ENCODE data around the gene CCDC91. TPM values are rescaled to one million over a fixed set of nuclear protein-coding genes. Genes with fewer than 3 reads are reported as not detected.

The CCDC91 gene
- total RNA-seq, 3 donors from 2014 or later = 25.0 to 42.5 (median 27.8) TPM

- no peaks in the 10 kb centered on the region for H3K9me3 ChIP-seq
Observed at GRCh38 chr12:28513983-28514382, 323.7 kb downstream of the CCDC91 start.

GRCh38 chr12:28517101-28517500, 326.8 kb downstream of the CCDC91 start:
- ATAC-seq = no peak
- Histone ChIP-seq H3K9me3 (no peaks in the 10 kb centered on the region), H3K4me1 (ENCODE audit: low read depth) (no peaks in the 10 kb centered on the region), H3K36me3 (ENCODE audit: low read depth) (no peaks in the 10 kb centered on the region), H3K4me3 (no peak overlapping the region)
- DNase-seq = no peak
- intact Hi-C loops (cut with DNase I, micrococcal nuclease) = no loop called here
- no peak for TF ChIP-seq CTCF (IDR thresholded peaks at IDR 0.05)

More at GRCh38 chr12:28513983-28514382, 323.7 kb downstream of the CCDC91 start:
- intact Hi-C loops (cut with DNase I, micrococcal nuclease) = no loop called here
- H3K36me3 ChIP-seq (ENCODE audit: low read depth) = no peaks in the 10 kb centered on the region
- no peak overlapping the region for H3K4me3 ChIP-seq
- no peak for TF ChIP-seq CTCF (IDR thresholded peaks at IDR 0.05)
- no peaks in the 10 kb centered on the region for H3K4me1 ChIP-seq (ENCODE audit: low read depth)
- ATAC-seq (no peak), DNase-seq (no peak)

GRCh38 chr12:28527631-28528249, 337.5 kb downstream of the CCDC91 start:
- no peaks in the 10 kb centered on the region for H3K36me3 ChIP-seq (ENCODE audit: low read depth)
- H3K4me3 ChIP-seq = no peak overlapping the region
- no peaks in the 10 kb centered on the region for H3K4me1 ChIP-seq (ENCODE audit: low read depth)
- ATAC-seq (no peak), DNase-seq (no peak)
- no peak for TF ChIP-seq CTCF (IDR thresholded peaks at IDR 0.05)
- H3K9me3 ChIP-seq = no peaks in the 10 kb centered on the region
- intact Hi-C loops (cut with DNase I, micrococcal nuclease) = no loop called here

GRCh38 chr12:28535216-28535615, 345.0 kb downstream of the CCDC91 start:
- ATAC-seq = no peak
- no peaks in the 10 kb centered on the region for H3K9me3 ChIP-seq
- H3K4me1 ChIP-seq (ENCODE audit: low read depth) = no peaks in the 10 kb centered on the region
- H3K36me3 ChIP-seq (ENCODE audit: low read depth) = no peaks in the 10 kb centered on the region
- no peak overlapping the region for H3K4me3 ChIP-seq
- TF ChIP-seq CTCF (IDR thresholded peaks at IDR 0.05) = no peak
- intact Hi-C loops (cut with DNase I, micrococcal nuclease) = no loop called here
- no peak for DNase-seq

- Histone ChIP-seq H3K9me3 (no peaks in the 10 kb centered on the region), H3K4me1 (ENCODE audit: low read depth) (no peaks in the 10 kb centered on the region), H3K4me3 (no peak overlapping the region), H3K36me3 (ENCODE audit: low read depth) (no peaks in the 10 kb centered on the region)
- no peak for ATAC-seq
- TF ChIP-seq CTCF (IDR thresholded peaks at IDR 0.05) = no peak
- intact Hi-C loops (cut with DNase I, micrococcal nuclease) = no loop called here
- no peak for DNase-seq
Observed at GRCh38 chr12:28536088-28536487, 345.8 kb downstream of the CCDC91 start.

- ATAC-seq (no peak), DNase-seq (no peak)
- no peaks in the 10 kb centered on the region for H3K4me1 ChIP-seq (ENCODE audit: low read depth)
- no peaks in the 10 kb centered on the region for H3K36me3 ChIP-seq (ENCODE audit: low read depth)
- TF ChIP-seq CTCF (IDR thresholded peaks at IDR 0.05) = no peak
- intact Hi-C loops (cut with DNase I, micrococcal nuclease) = no loop called here
- H3K9me3 ChIP-seq = no peaks in the 10 kb centered on the region
- no peak overlapping the region for H3K4me3 ChIP-seq
Observed at GRCh38 chr12:28537474-28537873, 347.2 kb downstream of the CCDC91 start.

All from mucosa of descending colon (tissue), 3 donors.